HepG2 (cell line): ENCODE data around the gene TTLL10. TPM values are rescaled to one million over a fixed set of nuclear protein-coding genes. Genes with fewer than 3 reads are reported as not detected.

Experiments used
- ATAC-seq: fragments of 200-7000 bp; cut with Tn5 transposase; 3 replicates; pipeline ENCODE4 v1.9.1; 2020; ENCODE audit warnings: mild to moderate bottlenecking, moderate library complexity
- BruUV-seq: library from RNA; stranded (reverse); fragments of 400-500 nt; replicated peaks from 2 replicates; lab custom pipeline; 2021; lab: Mats Ljungman, UMichigan
- CTCF ChIA-PET: fragments of 300-600 bp; formaldehyde crosslinking; extraction: SDS; loops from one replicate; lab custom pipeline; 2021; ENCODE audit warnings: low total read pairs, inconsistent platforms, low intra/inter-chr PET ratio; lab: Yijun Ruan, JAX
- POLR2A ChIA-PET: fragments of 350-600 bp; sonication (Branson Sonifier 250); formaldehyde crosslinking; loops from one replicate; lab custom pipeline; 2020; ENCODE audit warnings: antibody characterized with exemption, inconsistent platforms; lab: Yijun Ruan, JAX
- DNase-seq: peaks from one replicate; pipeline ENCODE4 v3.0.0-alpha.2; 2015; ENCODE audit warnings: low spot score
- FAIRE-seq: peaks from 3 replicates; lab custom pipeline; 2011; peaks lifted over from hg19 to GRCh38; lab: Jason Lieb, UNC
- H2AFZ ChIP-seq: one replicate; pipeline ENCODE4 v1.6.1; 2011; ENCODE audit warnings: low read length, inconsistent platforms
- H3K27ac ChIP-seq: fragments of 300-600 bp; 3 replicates; pipeline ENCODE4 v1.8.0; 2011; ENCODE audit warnings: mixed run types, mild to moderate bottlenecking, mixed read lengths, low read length, inconsistent platforms; ENCODE audit not compliant: insufficient read depth; ENCODE audit errors: extremely low read length
- H3K27me3 ChIP-seq, 2 experiments: fragments of 200-600 bp in 1 of 2; 2 replicates in 1 of 2; 3 replicates in 1 of 2; pipeline versions ENCODE4 v1.6.0 to v1.8.0; 2011; ENCODE audit warnings: low read length in 2 of 2, mild to moderate bottlenecking in 2 of 2, moderate library complexity in 2 of 2, inconsistent platforms in 1 of 2; ENCODE audit not compliant: insufficient read depth in 2 of 2, control insufficient read depth in 1 of 2
- H3K36me3 ChIP-seq, 2 experiments: fragments of 200-600 bp in 1 of 2; replicated peaks in 1 of 2; 2 replicates in 1 of 2; 3 replicates in 1 of 2; pipeline versions ENCODE4 v1.5.1 to v1.8.0; 2011; ENCODE audit warnings: low read length in 2 of 2, inconsistent platforms in 1 of 2; ENCODE audit not compliant: insufficient read depth in 2 of 2, control insufficient read depth in 1 of 2
- H3K4me1 ChIP-seq: 2 replicates; pipeline ENCODE4 v1.5.1; 2012; ENCODE audit warnings: low read length, inconsistent platforms; ENCODE audit not compliant: insufficient read depth
- H3K4me2 ChIP-seq: 2 replicates; pipeline ENCODE4 v1.6.0; 2011; ENCODE audit warnings: low read depth, low read length, inconsistent platforms
- H3K4me3 ChIP-seq, 3 experiments: fragments of 200-600 bp in 1 of 3; sonication (generic), shearing (Covaris generic) in 1 of 3; replicated peaks in 1 of 3; 2 replicates each; pipeline ENCODE4 v1.5.1; 2011 to 2016; ENCODE audit warnings: low read length in 3 of 3, inconsistent platforms in 2 of 3, low read depth in 2 of 3, mild to moderate bottlenecking in 2 of 3, control low read depth in 1 of 3, mixed read lengths in 1 of 3; ENCODE audit not compliant: insufficient read depth in 1 of 3
- H3K79me2 ChIP-seq: one replicate; pipeline ENCODE4 v1.6.1; 2011; ENCODE audit warnings: low read length, inconsistent platforms; ENCODE audit not compliant: insufficient read depth
- H3K9ac ChIP-seq: 2 replicates; pipeline ENCODE4 v1.6.0; 2011; ENCODE audit warnings: mild to moderate bottlenecking, low read depth, low read length, inconsistent platforms; ENCODE audit not compliant: insufficient read depth
- H3K9me3 ChIP-seq: 2 replicates; pipeline ENCODE4 v1.5.1; 2012; ENCODE audit warnings: mild to moderate bottlenecking, low read length
- H4K20me1 ChIP-seq: 2 replicates; pipeline ENCODE4 v1.6.0; 2011; ENCODE audit warnings: inconsistent platforms, mild to moderate bottlenecking, low read length, moderate library complexity; ENCODE audit not compliant: insufficient read depth
- AGO1 ChIP-seq: fragments of 200-400 bp; formaldehyde crosslinking; IDR thresholded peaks from 2 replicates; pipeline ENCODE4 v1.6.1; 2017; ENCODE audit warnings: mild to moderate bottlenecking, low read depth, low read length, moderate library complexity; ENCODE audit not compliant: poor library complexity, severe bottlenecking
- ARHGAP35 ChIP-seq: sonication (generic); formaldehyde crosslinking; IDR thresholded peaks from 2 replicates; pipeline ENCODE4 v1.9.0; 2022; ENCODE audit warnings: mild to moderate bottlenecking, inconsistent platforms, moderate library complexity, missing genetic modification reagents, borderline replicate concordance
- ATRX ChIP-seq: sonication (generic); formaldehyde crosslinking; IDR thresholded peaks from 2 replicates; pipeline ENCODE4 v1.4.0; 2020; ENCODE audit warnings: missing genetic modification reagents, borderline replicate concordance
- HHEX ChIP-seq: IDR thresholded peaks from 2 replicates; pipeline ENCODE4 v1.6.1; 2016; ENCODE audit warnings: control low read depth
- KDM2A ChIP-seq: sonication (generic); formaldehyde crosslinking; IDR thresholded peaks from 2 replicates; pipeline ENCODE4 v1.4.0; 2020; ENCODE audit warnings: low read depth, missing genetic modification reagents, borderline replicate concordance
- KIAA2018 ChIP-seq: sonication (generic); formaldehyde crosslinking; IDR thresholded peaks from 2 replicates; pipeline ENCODE4 v1.5.0; 2020; ENCODE audit warnings: mild to moderate bottlenecking, missing genetic modification reagents, borderline replicate concordance
- PLRG1 ChIP-seq: fragments of 450-650 bp; conservative IDR thresholded peaks from 2 replicates; pipeline ENCODE4 v1.6.1; 2016
- RBM39 ChIP-seq: fragments of 200-400 bp; formaldehyde crosslinking; IDR thresholded peaks from one replicate; pipeline ENCODE4 v1.6.1; 2018; ENCODE audit warnings: antibody characterized with exemption, mild to moderate bottlenecking, low read depth, low read length; ENCODE audit not compliant: poor library complexity, severe bottlenecking
- ZZZ3 ChIP-seq: sonication (generic); formaldehyde crosslinking; IDR thresholded peaks from 2 replicates; pipeline ENCODE4 v1.4.0; 2020; ENCODE audit warnings: missing genetic modification reagents, mild to moderate bottlenecking, borderline replicate concordance
- WGBS: methylation state at CpG from one replicate; pipeline ENCODE4 v1.1.6; 2017; ENCODE audit warnings: low lambda C conversion rate; 5-methylcytosine and 5-hydroxymethylcytosine counted together
- in situ Hi-C: cut with HindIII; loops from 2 replicates; pipeline ENCODE4 v1.10.0; 2017; ENCODE audit warnings: low pct_unique_long_range_greater_than_20kb; ENCODE audit not compliant: extremely low pct_ligation_motif_present
- intact Hi-C: fragments of 100-400 bp; cut with micrococcal nuclease; formaldehyde crosslinking; loops from one replicate; pipeline ENCODE4 v1.10.0; 2022; ENCODE audit not compliant: unreplicated experiment
- polyA plus RNA-seq, 8 experiments: library from polyadenylated mRNA; depleted of rRNA in 3 of 8; stranded (reverse) in 7 of 8; unstranded in 1 of 8; fragments of >200 nt; fragmentation: Illumina TruSeq in 4 of 8; extraction: Trizol in 4 of 8; gene quantifications; 2 replicates each; pipeline versions ENCODE4 v1.2.1 to v1.2.3, GENCODE V29; 2011 to 2016; ENCODE audit warnings: low read depth in 4 of 8, missing spikeins in 1 of 8, mixed read lengths in 1 of 8; ENCODE audit not compliant: insufficient read depth in 1 of 8
- total RNA-seq, 5 experiments: library from RNA; depleted of rRNA; stranded (reverse); fragments of >200 nt; fragmentation: Illumina TruSeq; extraction: Trizol; gene quantifications; 2 replicates each; pipeline ENCODE4 v1.2.3, GENCODE V29; 2016; ENCODE audit warnings: low read depth in 1 of 5

Gene TTLL10
- total and polyA plus RNA-seq, 2 of the 13 experiments (the other 11 are each of a cell fraction or from before 2014, with no cell fraction given): not detected

DNA sequence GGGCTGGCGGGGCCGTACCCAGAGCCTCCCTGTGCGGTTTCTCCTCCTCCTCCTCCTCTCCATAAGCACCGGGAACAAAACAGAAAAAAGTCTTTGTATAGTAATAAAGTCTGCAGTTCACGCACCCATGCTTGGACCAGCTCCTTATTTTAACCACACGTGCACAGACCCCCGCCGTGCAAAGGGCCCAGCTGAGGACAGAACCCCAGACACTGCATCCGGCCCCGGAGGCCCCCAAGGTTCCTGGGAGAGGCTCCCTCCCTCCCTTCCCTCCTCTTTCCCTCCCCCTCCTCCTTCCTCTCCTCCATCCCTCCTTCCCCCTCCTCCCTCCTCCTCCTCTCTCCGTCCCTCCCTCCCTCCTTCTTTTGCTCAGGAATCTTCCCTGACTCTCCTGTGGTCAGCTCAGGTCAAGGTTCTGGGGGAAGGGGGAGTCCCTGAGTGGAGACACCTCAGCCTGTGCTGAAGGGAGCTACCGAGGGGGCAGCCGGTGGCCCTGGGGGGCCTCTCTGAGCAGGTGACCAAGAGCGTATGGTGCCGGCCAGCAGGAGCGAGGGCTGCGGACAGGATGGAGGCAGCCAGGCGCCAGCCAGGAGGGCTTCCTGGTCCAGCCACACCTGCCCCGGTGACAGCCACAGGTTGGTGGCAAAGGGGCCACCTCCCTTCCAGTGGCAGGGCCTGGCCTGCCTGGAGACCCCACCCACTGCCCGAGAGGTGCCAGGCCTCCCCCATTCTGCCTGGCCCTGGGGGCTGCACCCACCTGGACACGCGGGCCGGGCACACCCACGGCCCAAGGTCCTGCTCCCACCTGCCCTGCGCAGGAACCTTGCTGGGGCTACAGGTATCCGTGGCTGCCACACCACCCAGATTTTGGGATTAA, 3.2 kb upstream of the TTLL10 start:
- FAIRE-seq (no peak), ATAC-seq (no peak), DNase-seq (no peak)
- Histone ChIP-seq H4K20me1 (no peaks in the 10 kb centered on the region), H2AFZ (no peak overlapping the region), H3K79me2 (no peaks in the 10 kb centered on the region), H3K27me3 (peaks cover 18 to 36% of the 10 kb centered on the region in 2 experiments), H3K4me3 (no peak overlapping the region), H3K27ac (no peak overlapping the region), H3K4me1 (peaks cover 54% of the 10 kb centered on the region), H3K9ac (no peak overlapping the region), H3K4me2 (no peak overlapping the region), H3K9me3 (no peaks in the 10 kb centered on the region), H3K36me3 (no peaks in the 10 kb centered on the region)
- BruUV-seq: no TSS peak
- WGBS: 60% methylated on average over 21 of the region's 26 CpGs
- intact Hi-C loops: loop anchor here (10.0 kb wide), 1 partner anchor 64 kb away; the partner anchor contains the start of genes B3GALT6 and SDF4
- TF ChIP-seq KIAA2018 (CRISPR knock-in tag) (no peak), RBM39 (peak; percentile 22), ARHGAP35 (CRISPR knock-in tag) (no peak), PLRG1 (no peak), ATRX (no peak), ZZZ3 (CRISPR knock-in tag) (no peak), AGO1 (peak; percentile 56), KDM2A (CRISPR knock-in tag) (peak; percentile 55), HHEX (CRISPR knock-in tag) (no peak)
- POLR2A ChIA-PET: interaction anchor here (1.6 to 7.4 kb wide), 2 partner anchors 43 to 47 kb away, joined by 5 to 93 read pairs; no protein-coding TSS in a partner anchor
- in situ Hi-C loops: no loop called here
- CTCF ChIA-PET: no interaction called here
